ENCODE data around the gene NOXA1.

The NOXA1 gene

GRCh38 chr9:137441935-137442321 is 18.7 kb downstream of the NOXA1 start:
- in situ Hi-C loops (cut with MboI; ENCODE audit: low pct_unique_long_range_greater_than_20kb, low sequenced_read_pairs, unreplicated experiment) = no loop called here
- TF ChIP-seq CTCF (IDR thresholded peaks at IDR 0.05; ENCODE audit: extremely low read depth, insufficient read depth, missing control alignments) = no peak
- DNase-seq (ENCODE audit: low spot score) = no peak

GRCh38 chr9:137444106-137444790 is 21.1 kb downstream of the NOXA1 start:
- in situ Hi-C loops (cut with MboI; ENCODE audit: low pct_unique_long_range_greater_than_20kb, low sequenced_read_pairs, unreplicated experiment) = no loop called here
- DNase-seq (ENCODE audit: low spot score) = no peak
- no peak for TF ChIP-seq CTCF (IDR thresholded peaks at IDR 0.05; ENCODE audit: extremely low read depth, insufficient read depth, missing control alignments)

- peak; percentile 91 for DNase-seq (ENCODE audit: low spot score)
- in situ Hi-C loops (cut with MboI; ENCODE audit: low pct_unique_long_range_greater_than_20kb, low sequenced_read_pairs, unreplicated experiment) = no loop called here
- TF ChIP-seq CTCF (IDR thresholded peaks at IDR 0.05; ENCODE audit: extremely low read depth, insufficient read depth, missing control alignments) = peak; percentile 85
Measured at GRCh38 chr9:137445275-137445807, 22.1 kb downstream of the NOXA1 start.

- DNase-seq (ENCODE audit: low spot score) = no peak
- no peak for TF ChIP-seq CTCF (IDR thresholded peaks at IDR 0.05; ENCODE audit: extremely low read depth, insufficient read depth, missing control alignments)
- in situ Hi-C loops (cut with MboI; ENCODE audit: low pct_unique_long_range_greater_than_20kb, low sequenced_read_pairs, unreplicated experiment) = no loop called here
Measured at GRCh38 chr9:137445930-137446431, 22.8 kb downstream of the NOXA1 start.

GRCh38 chr9:137446851-137447471 is 23.8 kb downstream of the NOXA1 start:
- no peak for TF ChIP-seq CTCF (IDR thresholded peaks at IDR 0.05; ENCODE audit: extremely low read depth, insufficient read depth, missing control alignments)
- in situ Hi-C loops (cut with MboI; ENCODE audit: low pct_unique_long_range_greater_than_20kb, low sequenced_read_pairs, unreplicated experiment) = no loop called here
- no peak for DNase-seq (ENCODE audit: low spot score)

- in situ Hi-C loops (cut with MboI; ENCODE audit: low pct_unique_long_range_greater_than_20kb, low sequenced_read_pairs, unreplicated experiment) = no loop called here
- no peak for TF ChIP-seq CTCF (IDR thresholded peaks at IDR 0.05; ENCODE audit: extremely low read depth, insufficient read depth, missing control alignments)
- no peak for DNase-seq (ENCODE audit: low spot score)
Measured at GRCh38 chr9:137447722-137448601, 24.8 kb downstream of the NOXA1 start.

Data from GM13977 (cell line).